SH-SY5Y (cell line): ENCODE measurements around the gene DGKA.

ENCODE experiments used
- GATA2 ChIP-seq: IDR thresholded peaks from 2 replicates; pipeline ENCODE4 v1.6.1; 2011; ENCODE audit warnings: mild to moderate bottlenecking, low read depth, low read length
- GATA3 ChIP-seq: IDR thresholded peaks from 2 replicates; pipeline ENCODE4 v1.6.1; 2011; ENCODE audit warnings: low read depth, mild to moderate bottlenecking, low read length, moderate library complexity

DNA sequence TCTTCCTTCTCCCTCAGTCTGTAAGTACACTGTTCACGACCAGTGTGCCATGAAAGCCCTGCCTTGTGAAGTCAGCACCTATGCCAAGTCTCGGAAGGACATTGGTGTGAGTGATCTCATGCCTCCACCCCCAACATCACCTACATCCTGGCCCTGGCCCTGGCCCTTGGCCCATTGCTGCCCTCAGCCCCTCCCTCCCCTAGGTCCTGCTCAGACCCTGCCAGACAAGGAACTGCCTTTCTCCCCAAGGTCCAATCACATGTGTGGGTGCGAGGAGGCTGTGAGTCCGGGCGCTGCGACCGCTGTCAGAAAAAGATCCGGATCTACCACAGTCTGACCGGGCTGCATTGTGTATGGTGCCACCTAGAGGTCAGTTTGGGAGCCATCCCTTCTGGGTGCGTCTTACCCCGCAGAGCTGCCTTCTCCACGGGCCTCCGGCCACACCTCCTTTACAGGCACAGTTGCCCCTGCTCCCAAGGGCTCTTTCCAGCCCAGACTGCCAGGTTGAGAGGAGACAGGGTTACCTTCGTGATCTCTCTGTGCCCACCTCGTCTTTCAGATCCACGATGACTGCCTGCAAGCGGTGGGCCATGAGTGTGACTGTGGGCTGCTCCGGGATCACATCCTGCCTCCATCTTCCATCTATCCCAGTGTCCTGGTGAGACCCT is 9.2 kb downstream of the DGKA start:
- TF ChIP-seq GATA3 (no peak), GATA2 (no peak)
